Measurements from ENCODE around the gene GPATCH2.
"Not testable (repeated sequence)": the region's sequence is repeated elsewhere in the genome, so short reads cannot be mapped to it uniquely, and the experiment has no call there.

GPATCH2 gene

GRCh38 chr1:217620814-217621213 lies 10.1 kb downstream of the GPATCH2 start:
- no peak for TF ChIP-seq JUND (IDR thresholded peaks at IDR 0.05; ENCODE audit: low read depth)
- no peak for DNase-seq (ENCODE audit: low read depth in 1 of 2, low spot score in 1 of 2)
- in situ Hi-C loops (cut with HindIII; ENCODE audit: low pct_unique_long_range_greater_than_20kb, low sequenced_read_pairs), result no loop called here

GRCh38 chr1:217617126-217617525 lies 13.8 kb downstream of the GPATCH2 start:
- no peak for TF ChIP-seq JUND (IDR thresholded peaks at IDR 0.05; ENCODE audit: low read depth)
- in situ Hi-C loops (cut with HindIII; ENCODE audit: low pct_unique_long_range_greater_than_20kb, low sequenced_read_pairs), result no loop called here
- DNase-seq (ENCODE audit: low read depth in 1 of 2, low spot score in 1 of 2), result no peak

- TF ChIP-seq JUND (IDR thresholded peaks at IDR 0.05; ENCODE audit: low read depth), result no peak
- in situ Hi-C loops (cut with HindIII; ENCODE audit: low pct_unique_long_range_greater_than_20kb, low sequenced_read_pairs), result no loop called here
- no peak for DNase-seq (ENCODE audit: low read depth in 1 of 2, low spot score in 1 of 2)
Measured at GRCh38 chr1:217614200-217614712, 16.6 kb downstream of the GPATCH2 start.

- no peak; the same call in 1 of the 2 replicates for TF ChIP-seq JUND (IDR thresholded peaks at IDR 0.05; ENCODE audit: low read depth)
- in situ Hi-C loops (cut with HindIII; ENCODE audit: low pct_unique_long_range_greater_than_20kb, low sequenced_read_pairs), result no loop called here
- DNase-seq (ENCODE audit: low read depth in 1 of 2, low spot score in 1 of 2), result no peak
Measured at GRCh38 chr1:217605390-217605789, 25.5 kb downstream of the GPATCH2 start.

GRCh38 chr1:217602380-217602779 lies 28.5 kb downstream of the GPATCH2 start:
- TF ChIP-seq JUND (IDR thresholded peaks at IDR 0.05; ENCODE audit: low read depth), result no peak
- no peak for DNase-seq (ENCODE audit: low read depth in 1 of 2, low spot score in 1 of 2)
- in situ Hi-C loops (cut with HindIII; ENCODE audit: low pct_unique_long_range_greater_than_20kb, low sequenced_read_pairs), result no loop called here

GRCh38 chr1:217599154-217599553 lies 31.7 kb downstream of the GPATCH2 start:
- DNase-seq (ENCODE audit: low read depth in 1 of 2, low spot score in 1 of 2), result no peak
- in situ Hi-C loops (cut with HindIII; ENCODE audit: low pct_unique_long_range_greater_than_20kb, low sequenced_read_pairs), result no loop called here
- no peak for TF ChIP-seq JUND (IDR thresholded peaks at IDR 0.05; ENCODE audit: low read depth)

- no peak for TF ChIP-seq JUND (IDR thresholded peaks at IDR 0.05; ENCODE audit: low read depth)
- in situ Hi-C loops (cut with HindIII; ENCODE audit: low pct_unique_long_range_greater_than_20kb, low sequenced_read_pairs), result no loop called here
- no peak for DNase-seq (ENCODE audit: low read depth in 1 of 2, low spot score in 1 of 2)
Measured at GRCh38 chr1:217590598-217590997, 40.3 kb downstream of the GPATCH2 start.

- no peak for DNase-seq (ENCODE audit: low read depth in 1 of 2, low spot score in 1 of 2)
- no peak for TF ChIP-seq JUND (IDR thresholded peaks at IDR 0.05; ENCODE audit: low read depth)
- in situ Hi-C loops (cut with HindIII; ENCODE audit: low pct_unique_long_range_greater_than_20kb, low sequenced_read_pairs), result no loop called here
Measured at GRCh38 chr1:217586586-217586985, 44.3 kb downstream of the GPATCH2 start.

- in situ Hi-C loops (cut with HindIII; ENCODE audit: low pct_unique_long_range_greater_than_20kb, low sequenced_read_pairs), result no loop called here
- no peak for DNase-seq (ENCODE audit: low read depth in 1 of 2, low spot score in 1 of 2)
- TF ChIP-seq JUND (IDR thresholded peaks at IDR 0.05; ENCODE audit: low read depth), result no peak
Measured at GRCh38 chr1:217585577-217585976, 45.3 kb downstream of the GPATCH2 start.

GRCh38 chr1:217584286-217584811 lies 46.5 kb downstream of the GPATCH2 start:
- DNase-seq (ENCODE audit: low read depth in 1 of 2, low spot score in 1 of 2); in situ Hi-C loops (cut with HindIII; ENCODE audit: low pct_unique_long_range_greater_than_20kb, low sequenced_read_pairs): not testable (repeated sequence)

GRCh38 chr1:217577336-217577735 lies 53.6 kb downstream of the GPATCH2 start:
- no peak for DNase-seq (ENCODE audit: low read depth in 1 of 2, low spot score in 1 of 2)
- no peak for TF ChIP-seq JUND (IDR thresholded peaks at IDR 0.05; ENCODE audit: low read depth)
- in situ Hi-C loops (cut with HindIII; ENCODE audit: low pct_unique_long_range_greater_than_20kb, low sequenced_read_pairs), result no loop called here

- TF ChIP-seq JUND (IDR thresholded peaks at IDR 0.05; ENCODE audit: low read depth), result peak; percentile 11; the same call in 1 of the 2 replicates
- in situ Hi-C loops (cut with HindIII; ENCODE audit: low pct_unique_long_range_greater_than_20kb, low sequenced_read_pairs), result no loop called here
- peak in 1 of 2 experiments; percentile 65 for DNase-seq (ENCODE audit: low read depth in 1 of 2, low spot score in 1 of 2)
Measured at GRCh38 chr1:217574265-217574949, 56.5 kb downstream of the GPATCH2 start.

GRCh38 chr1:217569021-217569420 lies 61.9 kb downstream of the GPATCH2 start:
- no peak for TF ChIP-seq JUND (IDR thresholded peaks at IDR 0.05; ENCODE audit: low read depth)
- no peak for DNase-seq (ENCODE audit: low read depth in 1 of 2, low spot score in 1 of 2)
- in situ Hi-C loops (cut with HindIII; ENCODE audit: low pct_unique_long_range_greater_than_20kb, low sequenced_read_pairs), result no loop called here
